Motor neuron (in vitro differentiated cells): ENCODE data around the gene BOLA3. TPM values are rescaled to one million over a fixed set of nuclear protein-coding genes. Genes with fewer than 3 reads are reported as not detected.

Source experiments
- ATAC-seq, 8 experiments: fragments of 200-7000 bp; cut with Tn5 transposase; replicated peaks in 6 of 8; 2 replicates each; pipeline ENCODE4 v1.8.0; 2021; ENCODE audit warnings: mild to moderate bottlenecking in 8 of 8, moderate library complexity in 8 of 8
- H3K27ac ChIP-seq, 2 donors: fragments of 250-450 bp; sonication (Bioruptor Pico); 2 replicates each; pipeline ENCODE4 v1.9.0; 2021; ENCODE audit warnings: antibody characterized with exemption in 2 of 2, mild to moderate bottlenecking in 2 of 2, moderate library complexity in 1 of 2
- H3K4me1 ChIP-seq, 2 donors: fragments of 250-450 bp; sonication (Bioruptor Pico); replicated peaks in 1 of 2; 2 replicates each; pipeline ENCODE4 v1.6.1; 2021; ENCODE audit warnings: antibody characterized with exemption in 2 of 2, mild to moderate bottlenecking in 2 of 2, moderate library complexity in 1 of 2
- H3K4me3 ChIP-seq, 5 donors: fragments of 250-450 bp; sonication (Bioruptor Pico); 2 replicates each; pipeline ENCODE4 v1.9.0; 2021; ENCODE audit warnings: antibody characterized with exemption in 5 of 5, mild to moderate bottlenecking in 5 of 5, moderate library complexity in 4 of 5
- WGBS, 10 experiments: fragments of 450-650 bp; shearing (Covaris generic); methylation state at CpG; one replicate each; pipeline ENCODE4 v1.0.0; 2022; 5-methylcytosine and 5-hydroxymethylcytosine counted together
- in situ Hi-C, 9 experiments: fragments of 400-800 bp; cut with MboI; loops; one replicate each; pipeline ENCODE4 v1.15.0; 2021; ENCODE audit warnings: low sequenced_read_pairs in 9 of 9, low pct_unique_long_range_greater_than_20kb in 2 of 9; ENCODE audit not compliant: unreplicated experiment in 9 of 9
- total RNA-seq, 8 experiments: library from RNA; unstranded; fragments of 300-600 nt; gene quantifications; 2 replicates each; pipeline versions ENCODE4 v1.2.3 to v1.2.4, GENCODE V29; 2022

The BOLA3 gene
- total RNA-seq, 8 experiments from 2014 or later: 31.2 to 77.9 (median 45.8) TPM

DNA sequence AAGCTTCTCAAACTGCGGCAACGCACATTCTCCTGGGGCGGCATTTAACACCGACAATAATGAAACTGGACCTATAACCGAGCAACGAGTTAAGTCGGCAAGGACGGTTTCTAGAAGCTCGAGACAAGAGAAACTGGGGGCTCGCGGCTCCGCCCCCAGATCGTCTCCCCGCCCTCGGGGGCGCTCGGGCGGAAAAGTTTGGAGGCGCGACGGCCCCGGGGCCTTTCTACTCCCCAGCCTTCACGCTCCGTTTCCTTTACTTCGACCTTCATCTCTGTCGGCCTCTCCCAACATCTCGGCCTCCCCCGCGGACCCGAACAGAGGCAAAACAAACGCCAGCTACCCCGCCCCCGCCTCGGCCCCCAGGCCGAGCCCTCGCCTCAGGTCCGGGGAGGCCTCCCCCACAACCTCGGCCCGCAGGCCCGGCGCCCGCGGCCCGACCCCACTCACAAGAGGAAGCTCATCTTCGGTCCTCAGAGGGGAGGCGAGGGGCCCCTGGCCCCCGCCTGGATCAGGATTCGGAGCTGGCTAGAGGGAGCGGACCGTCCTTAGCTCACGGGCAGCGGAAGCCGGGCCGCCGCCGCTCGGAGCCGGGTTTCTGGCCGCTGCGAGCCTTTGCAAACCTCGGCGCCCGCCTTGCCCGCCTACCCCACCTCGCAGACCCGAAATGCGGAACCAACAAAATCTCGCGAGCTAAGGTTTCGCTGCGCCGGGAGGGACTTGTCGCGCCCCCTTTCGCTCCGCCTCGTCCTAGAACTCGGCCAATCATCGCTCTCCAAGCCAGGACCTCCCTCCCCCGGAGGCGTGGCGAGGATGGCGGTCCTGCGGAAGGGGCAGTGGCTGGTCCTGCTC is 30.7 kb upstream of the BOLA3 start, which contains the start of gene MOB1A:
TSS of gene MOB1A (minus strand) at position 669 of the 852 bp plus-strand sequence. CDS start at position 464, 205 bp downstream.
- Histone ChIP-seq H3K4me3 (peak within 1 kb of the TSS; percentile 62 to 90 (median 76)), H3K27ac (peak within 1 kb of the TSS; percentile 81 to 92), H3K4me1 (peaks cover 4 to 14% of the 10 kb centered on the region in 2 donors)
- ATAC-seq: peak; percentile 87 to 98 (median 96)
- in situ Hi-C loops: no loop called here
- WGBS, 10 experiments: 0 to 40% (median 0%) methylated on average over 1 to 18 of the region's 84 CpGs; no CpG with 5 or more reads in 1 of the 10 experiments

DNA sequence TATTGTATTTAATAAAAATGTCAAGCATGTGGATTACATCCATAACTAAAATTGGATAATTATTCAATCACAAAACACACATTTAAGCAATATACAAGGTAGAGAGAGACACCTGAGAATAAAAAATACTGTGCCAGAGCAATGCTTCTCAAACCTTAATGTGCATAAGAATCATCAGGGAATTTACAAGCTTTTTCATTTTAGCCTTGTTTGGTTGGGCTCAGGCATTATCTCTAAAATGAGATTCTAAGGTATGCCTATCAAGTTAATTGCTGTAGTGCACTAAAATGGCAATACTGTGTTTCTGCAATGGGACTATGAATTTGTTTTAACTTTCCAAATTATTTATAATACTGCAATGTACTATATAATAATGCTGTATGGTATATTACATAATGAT is 30.0 kb upstream of the BOLA3 start:
- in situ Hi-C loops: no loop called here
- ATAC-seq: no peak
- Histone ChIP-seq H3K4me1 (peaks cover 4 to 14% of the 10 kb centered on the region in 2 donors), H3K27ac (no peak overlapping the region), H3K4me3 (peak overlapping the region; percentile 62 to 90 (median 76))

DNA sequence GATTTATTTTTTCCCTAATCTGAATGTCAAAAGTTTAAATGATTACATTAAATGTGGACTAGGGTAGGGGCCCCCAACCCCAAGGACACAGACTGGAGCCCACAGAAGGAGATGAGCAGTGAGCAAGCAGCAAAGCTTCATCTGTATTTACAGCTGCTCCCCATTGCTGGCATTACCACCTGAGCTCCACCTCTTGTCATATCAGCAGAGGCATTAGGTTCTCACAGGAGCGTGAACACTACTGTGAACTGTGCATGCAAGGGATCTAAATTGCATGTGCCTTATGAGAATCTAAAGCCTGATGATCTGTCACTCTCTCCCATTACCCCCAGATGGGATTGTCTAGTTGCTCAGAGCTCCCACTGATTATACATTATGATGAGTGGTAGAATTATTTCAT is 27.2 kb upstream of the BOLA3 start:
- Histone ChIP-seq H3K4me1 (peaks cover 4 to 8% of the 10 kb centered on the region in 2 donors), H3K4me3 (no peak overlapping the region), H3K27ac (no peak overlapping the region)
- in situ Hi-C loops: loop anchor here in 5 of 9 experiments (25.0 kb wide), 1 partner anchor 338 kb away; the partner anchor contains the start of gene STAMBP (in 5 of the 5)
- no peak for ATAC-seq
- WGBS, 10 experiments: 80 to 100% (median 100%) methylated on average over 1 of the region's 1 CpG; no CpG with 5 or more reads in 5 of the 10 experiments

DNA sequence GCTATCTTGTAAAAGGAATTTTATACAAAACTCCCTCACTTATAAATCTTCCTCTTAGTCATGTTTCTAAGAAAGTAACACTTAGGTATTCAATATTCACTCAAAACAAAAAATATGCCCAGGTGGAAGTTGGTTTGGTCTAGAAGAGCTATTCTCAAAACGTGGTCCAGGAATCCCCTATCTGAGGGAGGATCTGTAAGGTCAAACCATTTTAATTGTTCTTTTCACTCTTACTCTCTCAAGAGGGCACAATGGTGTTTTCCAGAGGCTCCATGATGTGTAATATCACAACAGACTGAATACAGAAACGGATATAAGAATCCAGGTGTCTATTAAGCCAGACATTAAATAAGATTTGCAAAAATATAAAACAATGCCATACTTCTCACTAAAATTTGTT is 21.0 kb upstream of the BOLA3 start:
- WGBS, 10 experiments: 23 to 100% (median 87%) methylated on average over 1 to 2 of the region's 2 CpGs; no CpG with 5 or more reads in 1 of the 10 experiments
- in situ Hi-C loops: loop anchor here in 5 of 9 experiments (25.0 kb wide), 1 partner anchor 331 kb away; the partner anchor contains the start of gene STAMBP (in 5 of the 5)
- no peak overlapping the region for H3K27ac ChIP-seq
- ATAC-seq: no peak
- no peaks in the 10 kb centered on the region for H3K4me1 ChIP-seq
- no peak overlapping the region for H3K4me3 ChIP-seq

DNA sequence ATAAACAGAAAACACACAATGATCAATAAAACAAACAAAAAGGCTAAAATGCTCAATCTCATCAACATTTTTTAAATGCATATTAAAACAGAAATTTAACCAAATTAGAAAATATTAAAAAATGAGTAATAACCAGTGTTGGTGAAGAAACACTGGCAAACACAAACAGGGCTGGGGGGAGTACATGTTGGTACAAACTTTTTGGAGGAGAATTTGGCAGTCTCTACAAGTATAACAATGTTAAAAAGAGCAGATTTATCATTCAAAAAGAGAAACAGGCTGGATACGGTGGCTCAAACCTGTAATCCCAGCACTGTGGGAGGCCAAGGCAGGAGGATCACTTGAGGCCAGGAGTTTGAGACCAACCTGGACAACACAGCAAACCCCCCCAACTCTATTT is 17.0 kb upstream of the BOLA3 start:
- no peak overlapping the region for H3K4me3 ChIP-seq
- no peak overlapping the region for H3K27ac ChIP-seq
- 89 to 100% (median 96%) methylated on average over 1 of the region's 1 CpG; no CpG with 5 or more reads in 4 of the 10 experiments for WGBS, 10 experiments
- in situ Hi-C loops: loop anchor here in 5 of 9 experiments (25.0 kb wide), 1 partner anchor 327 kb away; the partner anchor contains the start of gene STAMBP (in 5 of the 5)
- no peaks in the 10 kb centered on the region for H3K4me1 ChIP-seq
- no peak for ATAC-seq

DNA sequence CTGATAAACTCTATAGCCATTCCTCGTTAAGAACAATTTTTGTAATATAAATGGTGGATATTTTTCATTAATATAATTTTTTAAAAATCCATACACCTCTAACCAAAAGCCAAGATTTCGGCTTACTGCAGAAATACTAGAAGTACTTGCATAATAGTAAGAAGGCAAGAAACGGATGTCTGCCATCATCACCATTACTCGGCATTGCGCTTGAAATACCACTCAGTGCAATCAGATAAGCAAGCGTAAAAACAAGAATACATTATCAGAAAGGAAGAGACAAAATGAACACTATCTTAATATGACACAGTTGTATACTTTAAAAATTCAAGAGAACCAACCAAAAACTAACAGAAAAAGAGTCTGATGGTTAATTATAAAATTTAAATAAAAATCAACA is 15.2 kb upstream of the BOLA3 start:
- H3K27ac ChIP-seq: no peak overlapping the region
- no peak for ATAC-seq
- H3K4me1 ChIP-seq: no peaks in the 10 kb centered on the region
- WGBS, 10 experiments: 91 to 100% (median 96%) methylated on average over 2 to 6 of the region's 6 CpGs; no CpG with 5 or more reads in 1 of the 10 experiments
- in situ Hi-C loops: loop anchor here in 5 of 9 experiments (25.0 kb wide), 1 partner anchor 326 kb away; the partner anchor contains the start of gene STAMBP (in 5 of the 5)
- no peak overlapping the region for H3K4me3 ChIP-seq

DNA sequence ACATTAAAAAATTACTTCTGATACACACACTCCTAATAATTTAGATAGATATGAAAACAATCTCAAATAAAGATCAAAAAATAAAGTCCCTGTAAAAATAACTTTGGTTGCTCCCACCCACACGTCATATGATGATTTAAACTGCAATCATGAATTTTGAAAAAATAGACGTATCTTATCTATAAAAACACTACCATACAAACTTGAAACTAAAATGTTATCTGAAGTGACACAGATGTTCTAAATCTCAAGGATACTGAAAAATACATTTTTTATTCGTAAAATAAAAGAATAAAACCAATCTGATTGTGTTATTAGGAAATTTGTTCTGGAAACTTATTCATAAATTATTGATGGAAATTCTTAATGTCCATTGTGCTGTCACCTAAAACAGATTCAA is 8.1 kb upstream of the BOLA3 start:
- no peaks in the 10 kb centered on the region for H3K4me1 ChIP-seq
- in situ Hi-C loops: loop anchor here in 5 of 9 experiments (25.0 kb wide), 1 partner anchor 319 kb away; the partner anchor contains the start of gene STAMBP (in 5 of the 5)
- no peak overlapping the region for H3K27ac ChIP-seq
- no peak overlapping the region for H3K4me3 ChIP-seq
- ATAC-seq: no peak
- 91 to 100% (median 100%) methylated on average over 2 to 3 of the region's 3 CpGs for WGBS, 10 experiments

DNA sequence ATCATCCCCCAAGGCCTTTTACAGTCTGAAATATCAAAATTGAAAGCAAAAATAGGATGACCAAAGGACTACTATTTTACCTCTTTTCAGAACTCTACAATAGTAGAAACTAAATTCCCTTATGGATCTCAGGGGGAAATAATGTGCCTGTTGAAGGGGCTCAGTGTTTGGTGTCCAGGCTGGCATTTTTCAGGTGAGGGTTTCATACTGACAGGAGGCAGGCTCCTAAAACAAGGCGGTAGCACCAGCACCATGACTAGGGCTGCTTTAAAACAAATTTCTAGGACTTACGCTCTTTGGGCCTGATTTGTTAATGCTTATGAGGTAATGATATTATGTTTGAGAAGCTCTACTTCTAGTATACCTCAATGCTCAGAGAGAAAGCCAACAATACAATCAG is 5.2 kb upstream of the BOLA3 start:
- WGBS, 10 experiments: 80 to 100% (median 100%) methylated on average over 1 to 2 of the region's 2 CpGs; no CpG with 5 or more reads in 2 of the 10 experiments
- in situ Hi-C loops: loop anchor here in 5 of 9 experiments (25.0 kb wide), 1 partner anchor 316 kb away; the partner anchor contains the start of gene STAMBP (in 5 of the 5)
- ATAC-seq: no peak
- peaks cover 7 to 8% of the 10 kb centered on the region in 2 donors for H3K4me1 ChIP-seq
- H3K27ac ChIP-seq: no peak overlapping the region
- no peak overlapping the region for H3K4me3 ChIP-seq

DNA sequence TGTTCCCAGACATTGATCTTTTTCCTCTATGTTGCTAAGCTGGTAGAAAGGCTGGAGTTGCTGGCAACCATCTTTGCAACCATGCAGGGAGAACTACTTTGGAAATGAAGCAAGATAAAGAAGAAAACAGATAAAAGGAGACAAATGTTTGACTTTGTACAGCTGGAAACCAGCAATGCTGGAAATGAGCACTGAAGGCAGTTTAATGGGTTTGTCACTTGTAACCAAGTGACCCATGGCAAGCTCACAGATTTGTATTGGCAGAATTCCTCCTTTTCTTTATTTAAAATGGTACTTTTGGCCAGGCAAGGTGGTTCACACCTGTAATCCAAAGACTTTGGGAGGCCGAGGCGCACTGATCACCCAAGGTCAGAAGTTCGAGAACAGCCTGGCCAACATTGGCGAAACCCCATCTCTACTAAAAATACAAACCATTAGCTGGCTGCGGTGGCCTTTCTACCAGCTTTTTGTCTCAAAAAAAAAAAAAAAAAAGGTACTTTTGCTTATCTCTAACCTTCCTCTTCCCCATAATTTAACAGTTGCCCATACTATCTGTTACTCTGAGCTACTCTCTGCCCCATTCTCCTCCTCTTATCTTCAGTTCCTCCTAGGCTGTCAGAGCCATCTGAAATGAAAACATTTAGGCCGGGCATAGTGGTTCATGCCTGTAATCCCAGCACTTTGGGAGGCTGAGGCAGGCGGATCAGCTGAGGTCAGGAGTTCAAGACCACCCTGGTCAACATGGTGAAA is 2.0 kb upstream of the BOLA3 start:
- Histone ChIP-seq H3K4me1 (peaks cover 13 to 14% of the 10 kb centered on the region in 2 donors), H3K27ac (no peak overlapping the region), H3K4me3 (no peak overlapping the region)
- in situ Hi-C loops: loop anchor here in 6 of 9 experiments (25.0 kb wide), 1 partner anchor 312 kb away; the partner anchor contains the start of gene STAMBP (in 6 of the 6)
- ATAC-seq: no peak
- 80 to 100% (median 93%) methylated on average over 2 to 7 of the region's 7 CpGs; no CpG with 5 or more reads in 1 of the 10 experiments for WGBS, 10 experiments

DNA sequence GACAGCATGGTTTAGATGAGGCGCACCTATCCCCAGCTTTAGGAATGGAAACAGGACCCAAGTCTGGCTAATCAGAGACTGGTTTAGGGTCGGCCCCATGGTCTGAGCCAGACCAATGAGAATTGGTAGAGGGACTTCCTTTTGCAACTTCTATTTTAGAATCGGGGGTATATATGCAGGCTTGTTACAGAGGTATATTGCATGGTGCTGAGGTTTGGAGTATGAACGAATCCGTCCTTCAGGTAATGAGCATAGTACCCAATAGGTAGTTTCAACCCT is 1.5 kb upstream of the BOLA3 start:
- ATAC-seq: no peak
- in situ Hi-C loops: loop anchor here in 1 of 9 experiments (25.0 kb wide), 1 partner anchor 312 kb away; the partner anchor contains the start of gene STAMBP
- no peak overlapping the region for H3K27ac ChIP-seq
- H3K4me1 ChIP-seq: peaks cover 13 to 14% of the 10 kb centered on the region in 2 donors
- WGBS, 10 experiments: 70 to 100% (median 92%) methylated on average over 1 to 5 of the region's 5 CpGs; no CpG with 5 or more reads in 2 of the 10 experiments
- H3K4me3 ChIP-seq: peak overlapping the region in 1 of 5 donors; percentile 94

DNA sequence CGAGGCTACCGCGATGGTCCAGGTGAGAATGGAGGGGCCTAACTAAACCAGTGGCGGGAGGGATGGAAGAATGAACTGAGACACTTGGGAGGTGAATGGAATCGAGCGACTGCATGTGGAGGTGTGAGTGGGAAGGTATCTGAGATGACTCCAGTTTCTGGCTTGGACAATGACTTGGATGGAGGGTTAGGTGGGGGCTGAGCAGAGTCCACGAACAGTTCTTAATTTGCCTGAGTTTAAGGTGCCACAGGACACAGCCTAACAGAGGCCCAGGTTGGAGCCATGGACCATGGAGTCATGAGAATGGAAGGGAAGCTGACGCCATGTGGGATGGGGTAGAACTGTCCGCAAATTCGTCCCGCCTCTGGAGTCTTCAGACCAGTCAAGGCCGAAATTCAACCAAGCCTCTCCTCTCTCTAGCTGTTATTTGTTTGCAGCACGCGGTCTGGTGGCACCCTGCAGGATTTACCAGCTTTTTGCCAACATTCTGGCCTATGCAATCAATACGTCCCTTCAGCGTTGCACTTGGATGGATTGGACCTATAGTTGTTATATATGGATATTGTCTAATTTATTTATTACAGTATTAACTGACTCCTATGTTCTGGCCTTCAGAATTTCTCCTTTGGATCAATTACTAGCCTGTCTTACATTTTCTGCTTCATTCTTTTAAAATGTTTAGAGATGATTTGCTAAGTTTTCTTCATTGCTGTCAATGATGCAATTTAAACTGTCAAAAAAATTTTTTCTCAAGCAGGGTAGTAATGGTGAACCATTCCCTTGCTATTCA is 940 bp upstream of the BOLA3 start:
- ATAC-seq: no peak
- in situ Hi-C loops: loop anchor here in 1 of 9 experiments (25.0 kb wide), 1 partner anchor 311 kb away; the partner anchor contains the start of gene STAMBP
- 17 to 90% (median 62%) methylated on average over 1 to 13 of the region's 16 CpGs for WGBS, 10 experiments

More for the DNA sequence above, 940 bp upstream of the BOLA3 start:
- H3K4me3 ChIP-seq: peak overlapping the region; percentile 64 to 97 (median 92)
- peaks cover 13 to 14% of the 10 kb centered on the region in 2 donors for H3K4me1 ChIP-seq
- peak overlapping the region in 1 of 2 donors; percentile 24 for H3K27ac ChIP-seq
